SU-DHL-6 (cell line): Measurements from ENCODE around the gene HMGCR.

Experiments used
- H2AFZ ChIP-seq: fragments of 200-600 bp; sonication (generic); 2 replicates; pipeline ENCODE4 v1.6.1; 2014; ENCODE audit warnings: low read depth, mild to moderate bottlenecking, moderate library complexity, mixed read lengths, antibody characterized with exemption, low read length; ENCODE audit not compliant: severe bottlenecking
- H3F3A ChIP-seq: fragments of 200-600 bp; shearing (Covaris generic); 2 replicates; pipeline ENCODE4 v1.6.0; 2016; ENCODE audit warnings: antibody characterized with exemption, mild to moderate bottlenecking; ENCODE audit not compliant: insufficient read depth
- H3K27ac ChIP-seq: fragments of 200-600 bp; sonication (generic); 2 replicates; pipeline ENCODE4 v1.5.1; 2016; ENCODE audit warnings: low read depth, mild to moderate bottlenecking, low read length, moderate library complexity, mixed read lengths
- H3K27me3 ChIP-seq: fragments of 200-600 bp; sonication (generic), shearing (Covaris generic); 2 replicates; pipeline ENCODE4 v1.6.0; 2014; ENCODE audit warnings: mild to moderate bottlenecking, low read length
- H3K36me3 ChIP-seq: fragments of 200-600 bp; sonication (generic); 2 replicates; pipeline ENCODE4 v1.6.1; 2014; ENCODE audit warnings: mild to moderate bottlenecking, low read length, mixed read lengths
- H3K4me2 ChIP-seq: fragments of 300-600, 200-600 bp; shearing (Covaris generic), sonication (generic); 2 replicates; pipeline ENCODE4 v1.6.0; 2014; ENCODE audit warnings: low read length, low read depth, mild to moderate bottlenecking; ENCODE audit not compliant: poor library complexity, severe bottlenecking
- H3K4me3 ChIP-seq: fragments of 200-600 bp; sonication (generic); 2 replicates; pipeline ENCODE4 v1.5.1; 2014; ENCODE audit warnings: antibody characterized with exemption, low read length, mild to moderate bottlenecking, mixed read lengths; ENCODE audit not compliant: insufficient read depth, poor library complexity, severe bottlenecking
- H3K79me2 ChIP-seq: fragments of 200-600 bp; sonication (generic); 2 replicates; pipeline ENCODE4 v1.6.1; 2014; ENCODE audit warnings: mild to moderate bottlenecking, low read length, moderate library complexity; ENCODE audit not compliant: insufficient read depth
- H3K9ac ChIP-seq: fragments of 200-600 bp; sonication (generic); 2 replicates; pipeline ENCODE4 v1.7.0; 2014; ENCODE audit warnings: mild to moderate bottlenecking, low read length
- H3K9me2 ChIP-seq: fragments of 200-600 bp; sonication (generic); replicated peaks from 2 replicates; pipeline ENCODE4 v1.6.1; 2014; ENCODE audit warnings: low read length; ENCODE audit not compliant: insufficient read depth
- H3K9me3 ChIP-seq: fragments of 200-600 bp; sonication (generic); 2 replicates; pipeline ENCODE4 v1.6.1; 2014; ENCODE audit warnings: low read length, mixed read lengths; ENCODE audit not compliant: insufficient read depth
- H4K20me1 ChIP-seq: fragments of 200-600 bp; sonication (generic); 2 replicates; pipeline ENCODE4 v1.6.1; 2014; ENCODE audit warnings: low read depth, mild to moderate bottlenecking, antibody characterized with exemption, low read length, moderate library complexity, mixed read lengths
- CTCF ChIP-seq: fragments of 200-600 bp; sonication (generic); IDR thresholded peaks from one replicate; pipeline ENCODE4 v1.5.1; 2017; ENCODE audit warnings: antibody characterized with exemption, mild to moderate bottlenecking, low read length, moderate library complexity; ENCODE audit not compliant: insufficient read depth, poor library complexity, severe bottlenecking
- EZH2phosphoT487 ChIP-seq: fragments of 200-600 bp; sonication (generic), shearing (Covaris generic); conservative IDR thresholded peaks from 2 replicates; pipeline ENCODE4 v1.6.1; 2018; ENCODE audit warnings: mild to moderate bottlenecking, antibody characterized with exemption, low read length, moderate library complexity, mixed read lengths

The HMGCR gene

GRCh38 chr5:75363111-75363510 lies 26.1 kb downstream of the HMGCR start:
- no peak overlapping the region for H2AFZ ChIP-seq
- H3K9me3 ChIP-seq, result no peaks in the 10 kb centered on the region
- no peak overlapping the region for H3K9ac ChIP-seq
- peaks cover 39% of the 10 kb centered on the region; the same call in 1 of the 2 replicates for H3K36me3 ChIP-seq
- H3F3A ChIP-seq, result peaks cover 42% of the 10 kb centered on the region; the same call in 1 of the 2 replicates
- H3K4me3 ChIP-seq, result no peak overlapping the region
- no peak overlapping the region for H3K4me2 ChIP-seq
- H4K20me1 ChIP-seq, result no peaks in the 10 kb centered on the region
- no peak overlapping the region for H3K27ac ChIP-seq
- no peaks in the 10 kb centered on the region for H3K9me2 ChIP-seq
- no peaks in the 10 kb centered on the region for H3K27me3 ChIP-seq
- TF ChIP-seq CTCF, result no peak
- no peak for TF ChIP-seq EZH2phosphoT487
- H3K79me2 ChIP-seq, result no peaks in the 10 kb centered on the region

GRCh38 chr5:75363726-75364495 lies 26.9 kb downstream of the HMGCR start:
- no peaks in the 10 kb centered on the region for H3K79me2 ChIP-seq
- H3K9me2 ChIP-seq, result no peaks in the 10 kb centered on the region
- TF ChIP-seq CTCF, result no peak
- TF ChIP-seq EZH2phosphoT487, result no peak
- peaks cover 31% of the 10 kb centered on the region; the same call in 1 of the 2 replicates for H3K36me3 ChIP-seq
- H3K27me3 ChIP-seq, result no peaks in the 10 kb centered on the region
- H3K9ac ChIP-seq, result no peak overlapping the region
- peaks cover 36% of the 10 kb centered on the region; the same call in 1 of the 2 replicates for H3F3A ChIP-seq
- no peaks in the 10 kb centered on the region for H3K9me3 ChIP-seq
- H3K4me3 ChIP-seq, result no peak overlapping the region
- H4K20me1 ChIP-seq, result no peaks in the 10 kb centered on the region
- no peak overlapping the region for H2AFZ ChIP-seq
- H3K4me2 ChIP-seq, result no peak overlapping the region
- H3K27ac ChIP-seq, result no peak overlapping the region

GRCh38 chr5:75364571-75365280 lies 27.7 kb downstream of the HMGCR start:
- Histone ChIP-seq H3K79me2 (no peaks in the 10 kb centered on the region), H3K9me2 (no peaks in the 10 kb centered on the region), H3K9me3 (no peaks in the 10 kb centered on the region), H3K4me3 (no peak overlapping the region), H3K9ac (no peak overlapping the region), H2AFZ (no peak overlapping the region), H3K27ac (no peak overlapping the region), H3K27me3 (no peaks in the 10 kb centered on the region), H3K36me3 (peaks cover 23% of the 10 kb centered on the region; the same call in 1 of the 2 replicates), H3F3A (peaks cover 28% of the 10 kb centered on the region; the same call in 1 of the 2 replicates), H4K20me1 (no peaks in the 10 kb centered on the region), H3K4me2 (no peak overlapping the region)
- no peak for TF ChIP-seq CTCF
- no peak for TF ChIP-seq EZH2phosphoT487
